ENCODE measurements around the gene SGSH.
"Not testable (repeated sequence)": the region's sequence is repeated elsewhere in the genome, so short reads cannot be mapped to it uniquely, and the experiment has no call there.

Gene SGSH

DNA sequence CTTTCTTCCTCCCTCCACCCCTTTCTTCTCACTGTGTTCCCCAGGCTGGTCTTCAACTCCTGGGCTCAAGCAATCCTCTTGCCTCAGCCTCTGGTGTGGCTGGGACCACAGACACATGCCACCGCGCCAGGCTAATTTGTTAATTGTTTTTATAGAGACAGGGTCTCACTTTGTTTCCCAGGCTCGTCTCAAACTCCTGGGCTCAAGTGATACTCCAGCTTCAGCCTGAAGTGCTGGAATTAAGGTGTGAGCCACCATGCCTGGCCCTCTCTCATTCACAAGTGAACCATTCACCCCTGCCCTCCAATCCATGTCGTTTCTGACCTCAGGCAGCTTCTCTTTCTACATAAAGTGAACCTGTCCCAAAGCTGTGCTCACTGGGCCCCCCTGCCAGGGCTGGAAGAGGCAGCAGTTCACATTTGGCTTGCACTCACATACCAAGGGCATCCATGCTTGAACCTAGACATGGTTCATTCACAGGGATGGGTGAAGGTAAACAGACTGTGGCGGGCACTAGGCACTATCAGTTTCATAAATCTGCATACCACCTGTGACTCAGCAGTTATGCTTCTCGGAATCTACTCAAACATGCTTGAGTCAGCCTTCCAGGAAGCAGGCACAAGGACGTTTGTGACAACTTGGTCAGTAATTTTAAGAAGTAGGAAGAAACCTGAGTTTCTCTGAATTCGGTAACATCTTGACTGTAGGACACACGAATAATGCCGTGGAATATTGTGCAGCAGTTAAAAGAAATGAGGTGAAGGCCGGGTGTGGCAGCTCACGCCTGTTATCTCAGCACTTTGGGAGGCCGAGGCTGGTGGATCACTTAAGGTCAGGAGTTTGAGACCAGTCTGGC is 34.5 kb upstream of the SGSH start:
- DNase-seq = peak; percentile 86
- in situ Hi-C loops (cut with MboI; ENCODE audit: low pct_unique_long_range_greater_than_20kb, low sequenced_read_pairs) = no loop called here

DNA sequence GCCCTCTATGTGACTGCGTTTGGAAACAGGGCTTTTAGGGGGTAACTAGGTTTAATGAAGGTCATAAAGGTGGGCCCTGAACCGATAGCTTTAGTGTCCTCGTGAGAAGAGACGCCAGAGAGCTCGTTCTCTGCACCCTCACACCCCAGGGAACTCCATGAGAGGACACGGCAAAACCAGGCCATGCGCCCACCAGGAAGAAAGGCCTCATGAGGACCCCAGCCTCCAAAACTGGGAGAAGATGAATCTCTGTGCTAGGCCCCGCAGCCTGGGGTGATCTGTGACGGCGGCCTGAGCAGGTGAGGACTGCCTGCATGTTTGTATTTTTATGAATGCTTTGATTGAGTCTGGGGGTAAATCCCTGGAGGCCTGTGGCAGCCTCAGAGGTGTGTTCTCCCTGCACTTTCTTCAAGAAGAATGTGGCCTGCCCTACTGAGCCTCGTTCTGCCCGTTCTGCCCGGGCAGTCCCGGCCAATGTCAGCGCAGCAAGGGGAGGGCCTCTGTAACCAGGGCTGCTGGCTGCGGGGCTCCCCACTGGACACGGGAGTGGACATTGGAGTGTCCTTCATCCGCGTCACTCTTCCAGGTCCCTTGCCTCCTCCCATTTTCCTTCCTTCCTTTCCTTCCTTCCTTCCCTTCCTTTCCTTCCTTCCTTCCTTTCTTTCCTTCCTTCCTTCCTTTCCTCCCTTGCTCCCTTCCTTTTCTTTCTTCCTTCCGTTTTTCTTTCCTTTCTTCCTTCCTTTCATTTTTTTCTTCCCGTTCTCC is 33.7 kb upstream of the SGSH start:
- in situ Hi-C loops (cut with MboI; ENCODE audit: low pct_unique_long_range_greater_than_20kb, low sequenced_read_pairs) = no loop called here
- no peak for DNase-seq

DNA sequence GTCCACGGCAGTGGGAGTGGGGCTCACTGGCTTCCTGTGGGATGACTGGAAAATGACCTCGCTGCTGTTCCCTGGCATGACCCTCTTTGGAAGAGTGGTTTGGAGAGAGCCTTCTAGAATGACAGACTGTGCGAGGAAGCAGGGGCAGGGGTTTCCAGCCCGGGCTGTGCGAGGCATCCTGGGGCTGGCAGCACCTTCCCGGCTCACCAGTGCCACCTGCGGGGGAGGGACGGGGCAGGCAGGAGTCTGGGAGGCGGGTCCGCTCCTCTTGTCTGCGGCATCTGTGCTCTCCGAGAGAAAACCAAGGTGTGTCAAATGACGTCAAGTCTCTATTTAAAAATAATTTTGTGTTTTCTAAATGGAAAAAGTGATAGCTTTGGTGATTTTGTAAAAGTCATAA is 32.7 kb upstream of the SGSH start:
- in situ Hi-C loops (cut with MboI; ENCODE audit: low pct_unique_long_range_greater_than_20kb, low sequenced_read_pairs) = no loop called here
- peak; percentile 67 for DNase-seq

DNA sequence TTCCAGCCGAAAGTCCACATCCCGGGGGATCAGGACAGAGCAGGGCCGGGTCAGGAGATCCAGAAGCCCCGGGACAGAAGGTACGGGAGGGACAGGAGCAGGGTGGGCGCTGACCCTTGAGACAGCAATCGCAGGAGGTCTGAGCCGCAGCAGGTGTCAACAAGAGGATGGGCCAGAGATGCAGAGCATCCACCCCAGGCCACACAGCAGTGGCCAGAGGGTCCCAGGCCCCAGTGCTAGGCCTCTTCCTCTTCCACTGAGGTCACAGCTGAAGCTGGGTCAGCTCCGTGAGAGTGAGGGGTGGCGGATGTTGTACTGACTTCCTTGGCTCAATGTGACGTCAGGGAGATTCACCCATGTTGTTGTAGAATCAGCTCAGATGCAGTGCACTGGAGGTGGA is 31.8 kb upstream of the SGSH start:
- in situ Hi-C loops (cut with MboI; ENCODE audit: low pct_unique_long_range_greater_than_20kb, low sequenced_read_pairs) = no loop called here
- no peak for DNase-seq

DNA sequence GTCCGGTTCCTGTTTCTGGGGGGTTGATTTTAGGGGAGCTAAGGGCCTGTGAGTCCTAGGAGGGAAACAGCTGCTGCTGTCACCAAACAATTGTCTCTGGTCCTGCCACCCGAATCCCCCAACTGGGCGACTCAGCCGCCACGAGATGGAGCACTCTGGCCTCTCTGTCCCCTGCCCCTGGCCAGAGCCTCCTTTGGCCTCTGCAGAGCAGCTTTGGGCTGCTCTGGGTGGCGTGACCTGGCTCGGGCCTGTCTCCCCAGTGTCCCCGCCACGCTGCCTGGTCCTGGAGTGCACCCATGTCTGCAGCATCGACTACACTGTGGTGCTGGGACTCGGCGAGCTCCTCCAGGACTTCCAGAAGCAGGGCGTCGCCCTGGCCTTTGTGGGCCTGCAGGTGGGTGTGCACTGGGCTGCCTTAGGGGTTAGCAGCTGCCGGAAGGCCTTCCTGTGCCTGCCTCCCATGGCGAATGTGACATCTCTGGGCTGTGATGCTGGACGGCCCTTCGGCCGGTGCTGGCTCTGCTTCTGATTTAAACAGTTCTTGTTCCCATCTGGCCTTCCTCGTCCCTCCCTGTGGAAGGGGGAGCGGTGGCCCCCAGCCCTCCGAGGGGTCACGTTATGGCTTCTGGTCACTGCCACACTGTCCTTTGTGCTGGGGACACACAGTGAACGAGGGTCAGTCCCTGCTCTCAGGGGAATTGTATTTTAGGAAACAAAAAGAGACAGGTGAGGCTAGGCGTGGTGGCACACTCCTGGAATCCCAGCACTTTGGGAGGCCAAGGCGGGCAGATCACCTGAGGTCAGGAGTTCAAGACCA is 29.0 kb upstream of the SGSH start:
- DNase-seq = no peak
- in situ Hi-C loops (cut with MboI; ENCODE audit: low pct_unique_long_range_greater_than_20kb, low sequenced_read_pairs) = no loop called here

DNA sequence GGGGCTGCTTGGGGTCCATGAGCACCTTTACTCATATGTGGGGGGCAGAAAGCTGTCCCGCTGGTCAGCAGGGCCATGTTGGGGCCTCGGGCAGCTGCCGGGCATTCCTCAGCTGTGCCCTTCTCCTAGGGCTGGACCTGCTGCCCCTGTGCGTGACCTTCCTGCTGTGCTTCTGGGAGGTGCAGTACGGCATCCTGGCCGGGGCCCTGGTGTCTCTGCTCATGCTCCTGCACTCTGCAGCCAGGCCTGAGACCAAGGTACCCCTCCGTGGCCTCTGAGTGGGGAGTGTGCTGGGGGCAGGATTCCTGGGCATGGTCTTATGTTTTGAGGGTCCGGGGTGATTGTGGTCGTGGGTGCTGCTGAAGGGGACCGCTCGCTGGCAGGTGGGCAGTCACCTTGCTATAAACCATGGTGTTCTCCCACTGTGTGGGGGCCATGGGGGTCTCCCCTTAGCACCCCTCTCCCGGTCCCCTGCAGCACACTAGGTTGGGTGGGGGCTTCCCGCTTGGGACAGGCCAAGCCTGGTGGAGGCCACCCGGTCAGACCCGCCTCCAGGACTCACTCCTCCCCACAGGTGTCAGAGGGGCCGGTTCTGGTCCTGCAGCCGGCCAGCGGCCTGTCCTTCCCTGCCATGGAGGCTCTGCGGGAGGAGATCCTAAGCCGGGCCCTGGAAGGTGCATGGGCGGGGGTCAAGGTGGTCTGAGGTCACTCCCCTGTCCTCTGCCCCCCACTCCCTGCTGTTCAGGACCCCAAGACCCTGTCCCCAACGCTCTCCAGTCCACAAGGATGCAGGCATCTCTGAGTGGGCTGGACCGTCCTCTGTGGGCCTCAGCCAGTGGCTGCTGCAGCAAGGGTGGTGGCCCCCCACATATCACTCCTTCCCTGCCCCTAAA is 28.1 kb upstream of the SGSH start:
- in situ Hi-C loops (cut with MboI; ENCODE audit: low pct_unique_long_range_greater_than_20kb, low sequenced_read_pairs) = no loop called here
- no peak for DNase-seq

DNA sequence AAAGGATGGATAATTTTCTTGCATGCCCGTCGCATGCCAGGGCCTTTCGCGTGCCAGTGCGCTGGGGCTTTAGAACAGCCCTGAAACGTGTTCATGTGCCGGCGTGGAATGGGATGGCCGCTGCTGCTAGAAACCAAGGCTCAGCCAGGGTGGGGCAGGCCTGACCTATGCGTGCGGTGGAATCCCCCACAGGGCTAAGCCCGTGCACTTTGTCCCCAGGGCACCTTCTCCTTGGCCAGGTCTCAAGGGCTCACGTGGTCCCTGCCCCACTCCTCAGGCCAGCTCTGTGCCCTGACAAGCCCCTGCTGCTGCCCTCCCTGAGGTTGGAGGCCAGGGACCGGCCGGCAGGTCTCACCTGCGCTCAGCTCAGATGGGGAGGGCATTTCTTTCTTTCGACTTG is 27.4 kb upstream of the SGSH start:
- in situ Hi-C loops (cut with MboI; ENCODE audit: low pct_unique_long_range_greater_than_20kb, low sequenced_read_pairs) = no loop called here
- no peak for DNase-seq

DNA sequence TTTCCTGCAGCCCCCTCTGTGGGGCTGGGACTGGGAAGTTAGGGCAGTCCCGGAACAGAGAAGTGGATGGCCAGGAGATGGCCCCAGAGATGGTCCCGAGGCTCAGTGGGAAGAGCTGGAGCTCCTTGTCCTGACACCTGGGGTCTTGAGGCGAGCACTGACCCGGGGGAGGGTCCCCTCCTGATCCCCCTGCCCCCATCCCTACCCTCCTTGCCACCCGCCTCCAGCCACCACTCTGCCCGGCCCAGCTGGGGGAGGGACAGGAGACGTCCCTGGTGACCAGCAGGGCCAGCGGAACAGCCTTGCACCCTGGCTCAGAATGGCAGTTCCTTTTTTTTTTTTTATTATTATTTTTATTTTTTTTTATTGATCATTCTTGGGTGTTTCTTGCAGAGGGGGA is 26.6 kb upstream of the SGSH start:
- in situ Hi-C loops (cut with MboI; ENCODE audit: low pct_unique_long_range_greater_than_20kb, low sequenced_read_pairs) = no loop called here
- DNase-seq = no peak

DNA sequence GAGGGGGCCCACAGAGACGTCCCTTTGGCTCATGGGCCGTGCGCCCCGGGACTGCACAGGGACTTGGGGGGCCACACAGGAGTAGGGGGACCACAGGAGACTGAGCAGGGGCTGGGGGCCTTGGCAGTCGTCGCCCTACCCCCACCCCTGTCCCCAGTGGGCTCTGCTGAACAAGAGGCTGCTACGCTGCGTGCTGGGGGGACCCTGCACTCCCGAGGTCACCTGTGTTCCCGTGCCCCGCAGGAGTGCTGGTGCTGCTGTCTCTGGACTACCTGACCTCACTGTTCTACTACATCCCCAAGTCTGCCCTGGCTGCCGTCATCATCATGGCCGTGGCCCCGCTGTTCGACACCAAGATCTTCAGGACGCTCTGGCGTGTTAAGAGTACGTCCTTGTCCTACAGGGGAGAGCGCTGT is 26.1 kb upstream of the SGSH start:
- in situ Hi-C loops (cut with MboI; ENCODE audit: low pct_unique_long_range_greater_than_20kb, low sequenced_read_pairs) = no loop called here
- DNase-seq = no peak

DNA sequence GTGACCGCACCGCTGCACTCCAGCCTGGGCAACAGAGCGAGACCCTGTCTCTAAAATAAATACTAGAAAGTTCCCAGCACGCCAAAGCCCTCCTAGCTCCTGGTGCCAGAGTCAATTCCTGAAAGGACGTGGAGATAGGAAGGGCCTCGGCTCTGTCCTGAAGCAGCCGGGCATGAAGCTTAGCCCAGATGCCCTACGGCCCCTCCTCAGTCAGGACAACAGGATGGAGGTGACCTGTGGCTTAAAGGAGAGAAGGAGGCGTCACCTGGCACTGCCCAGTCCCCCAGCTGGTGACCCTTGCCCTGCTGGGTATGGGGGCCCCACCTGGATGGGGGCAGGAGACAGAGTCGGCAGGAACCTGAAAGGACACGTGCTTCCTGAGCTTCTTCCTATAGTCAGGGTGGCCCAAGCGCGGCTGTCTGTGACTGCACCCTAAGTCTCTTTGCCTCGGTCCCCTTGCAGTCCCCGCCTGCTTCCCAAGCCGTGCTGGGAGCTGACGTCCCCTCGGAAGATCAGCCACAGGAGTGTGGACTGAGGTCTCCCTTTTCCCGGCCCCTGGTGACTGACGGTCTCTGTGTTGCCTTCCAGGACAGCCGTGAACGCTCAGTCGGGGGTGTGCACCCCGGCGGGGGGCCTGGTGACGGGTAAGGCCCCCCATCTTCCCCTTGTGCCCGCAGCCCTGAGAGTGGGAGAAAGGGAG is 25.6 kb upstream of the SGSH start:
- in situ Hi-C loops (cut with MboI; ENCODE audit: low pct_unique_long_range_greater_than_20kb, low sequenced_read_pairs) = no loop called here
- DNase-seq = no peak

DNA sequence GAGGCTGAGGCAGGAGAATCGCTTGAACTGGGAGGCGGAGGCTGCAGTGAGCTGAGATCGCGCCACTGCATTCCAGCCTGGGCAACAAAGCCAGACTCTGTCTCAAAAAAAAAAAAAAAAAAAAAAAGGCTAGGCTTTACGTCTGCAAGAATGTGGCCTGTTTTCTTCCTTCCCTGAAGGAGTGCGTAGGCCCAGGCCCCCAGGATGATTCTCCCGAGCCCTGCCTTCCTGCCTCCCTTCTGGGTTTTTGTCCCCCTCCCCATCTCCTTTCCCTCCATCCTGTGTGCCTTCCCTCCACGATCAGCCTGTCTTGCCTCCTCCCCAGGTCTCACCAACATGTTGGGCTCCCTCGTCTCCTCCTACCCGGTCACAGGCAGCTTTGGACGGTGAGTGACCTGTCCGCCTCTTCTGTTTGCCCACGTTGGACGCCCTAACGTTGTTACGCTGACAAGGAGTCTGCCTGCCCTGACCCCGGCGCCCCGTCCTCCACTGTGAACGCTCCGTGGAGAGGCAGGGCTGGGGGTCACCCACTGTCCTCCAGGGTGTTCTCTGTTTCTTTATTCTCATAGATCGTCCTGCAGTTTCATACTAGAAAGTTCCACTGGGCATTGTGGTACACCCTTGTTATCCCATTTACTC is 24.9 kb upstream of the SGSH start:
- in situ Hi-C loops (cut with MboI; ENCODE audit: low pct_unique_long_range_greater_than_20kb, low sequenced_read_pairs) = no loop called here
- no peak for DNase-seq

DNA sequence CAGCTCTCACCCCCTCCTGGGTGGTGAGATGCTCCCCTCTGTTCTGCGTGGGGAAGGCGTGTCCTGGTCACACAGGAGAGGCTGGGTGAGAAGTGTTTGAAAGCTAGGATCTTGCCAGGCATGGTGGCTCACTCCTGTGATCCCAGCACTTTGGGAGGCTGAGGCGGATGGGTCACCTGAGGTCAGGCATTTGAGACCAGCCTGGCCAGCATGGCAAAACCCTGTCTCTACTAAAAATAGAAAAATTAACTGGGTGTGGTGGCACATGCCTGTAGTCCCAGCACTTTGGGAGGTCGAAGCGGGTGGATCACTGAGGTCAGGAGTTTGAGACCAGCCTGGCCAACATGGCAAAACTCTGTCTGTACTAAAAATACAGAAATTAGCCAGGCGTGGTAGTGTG is 24.3 kb upstream of the SGSH start:
- DNase-seq; in situ Hi-C loops (cut with MboI; ENCODE audit: low pct_unique_long_range_greater_than_20kb, low sequenced_read_pairs): not testable (repeated sequence)

DNA sequence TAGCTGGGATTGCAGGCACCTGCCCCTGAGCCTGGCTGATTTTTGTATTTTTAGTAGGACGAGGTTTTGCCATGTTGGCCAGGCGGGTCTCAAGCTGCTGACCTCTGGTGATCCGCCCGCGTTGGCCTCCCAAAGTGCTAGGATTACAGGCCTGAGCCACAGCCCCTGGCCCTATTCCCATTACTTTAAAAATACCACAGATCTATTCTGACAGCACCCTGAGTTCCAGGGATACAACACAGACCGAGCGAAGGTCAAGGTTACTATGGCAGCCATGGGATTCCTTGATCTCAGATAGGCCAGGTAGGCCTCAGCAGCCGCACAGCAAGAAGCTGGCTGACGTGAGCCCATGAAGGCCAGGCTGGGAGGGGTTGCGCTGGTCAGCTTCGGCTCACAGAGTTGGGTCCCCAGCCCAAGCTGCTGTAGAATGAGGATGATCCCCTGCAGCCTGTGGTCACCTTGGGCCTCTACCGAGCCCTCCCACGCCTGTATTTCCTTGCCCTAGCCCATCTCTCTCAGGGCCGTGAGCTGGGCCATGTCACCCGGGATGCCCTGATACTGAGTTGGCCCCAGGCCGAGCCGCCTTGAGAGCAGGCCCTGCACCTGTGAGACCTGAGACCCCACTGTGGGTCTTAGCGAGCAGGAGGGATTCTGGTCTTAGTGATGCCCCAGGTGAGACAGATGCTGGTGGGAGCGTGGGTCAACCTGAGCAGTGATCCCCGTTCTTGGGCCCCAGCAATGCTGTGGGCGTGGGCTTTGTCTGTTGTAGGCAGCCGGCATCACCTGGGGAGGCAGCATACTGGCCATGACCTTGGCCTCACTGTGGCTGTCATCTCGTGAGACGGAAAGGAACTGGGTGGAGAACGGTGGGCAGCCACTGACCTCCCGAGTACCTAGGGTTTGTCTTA is 23.6 kb upstream of the SGSH start:
- no peak for DNase-seq
- in situ Hi-C loops (cut with MboI; ENCODE audit: low pct_unique_long_range_greater_than_20kb, low sequenced_read_pairs) = no loop called here

DNA sequence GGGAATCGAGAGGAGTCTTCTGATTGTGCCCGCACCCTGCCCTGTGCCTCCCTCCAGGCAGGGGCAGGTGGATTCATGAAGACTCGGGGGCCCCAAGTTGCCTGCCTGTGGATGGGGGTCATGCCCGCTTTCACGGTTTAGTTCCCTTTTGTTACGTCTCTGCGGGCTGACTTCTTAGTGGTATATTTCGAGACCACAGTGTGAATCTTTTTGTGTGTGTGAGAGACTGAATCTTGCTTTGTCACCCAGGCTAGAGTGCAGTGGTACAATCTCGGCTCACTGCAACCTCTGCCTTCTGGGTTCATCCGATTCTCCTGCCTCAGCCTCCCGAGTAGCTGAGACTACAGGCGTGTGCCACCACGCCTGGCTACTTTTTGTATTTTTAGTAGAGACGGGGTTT is 22.4 kb upstream of the SGSH start:
- no peak for DNase-seq
- in situ Hi-C loops (cut with MboI; ENCODE audit: low pct_unique_long_range_greater_than_20kb, low sequenced_read_pairs) = no loop called here

DNA sequence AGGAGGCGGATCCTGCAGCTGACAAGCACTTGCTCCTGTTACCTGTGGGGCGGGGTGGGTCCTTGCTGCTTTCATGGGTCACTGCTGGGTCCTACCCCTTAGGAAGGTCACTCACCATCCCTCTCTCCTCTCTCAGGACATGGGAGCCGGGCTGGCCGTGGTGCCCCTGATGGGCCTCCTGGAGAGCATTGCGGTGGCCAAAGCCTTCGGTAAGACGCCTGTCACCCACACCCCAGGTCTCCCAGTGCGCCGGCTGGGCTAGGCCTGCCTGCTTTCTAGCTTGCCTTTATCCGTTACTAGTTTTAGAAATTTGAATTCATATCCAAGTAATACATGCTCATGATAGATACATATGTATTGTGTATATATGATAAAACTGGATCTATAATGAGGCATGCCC is 17.3 kb upstream of the SGSH start:
- DNase-seq = no peak
- in situ Hi-C loops (cut with MboI; ENCODE audit: low pct_unique_long_range_greater_than_20kb, low sequenced_read_pairs) = no loop called here

DNA sequence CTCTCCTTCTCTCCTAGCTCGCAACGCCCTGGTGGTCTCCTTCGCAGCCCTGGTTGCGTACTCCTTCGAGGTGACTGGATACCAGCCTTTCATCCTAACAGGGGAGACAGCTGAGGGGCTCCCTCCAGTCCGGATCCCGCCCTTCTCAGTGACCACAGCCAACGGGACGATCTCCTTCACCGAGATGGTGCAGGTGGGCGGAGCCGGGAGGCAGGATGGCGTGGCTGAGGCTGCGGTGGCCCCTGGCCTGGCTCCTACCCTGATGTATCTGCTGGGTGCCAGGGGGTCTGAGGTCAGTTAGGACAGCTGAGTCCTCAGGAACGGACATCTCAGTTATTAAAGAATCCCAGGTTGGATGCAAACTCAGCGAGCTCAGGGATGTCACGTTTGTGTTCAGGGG is 16.8 kb upstream of the SGSH start:
- DNase-seq = no peak
- in situ Hi-C loops (cut with MboI; ENCODE audit: low pct_unique_long_range_greater_than_20kb, low sequenced_read_pairs) = no loop called here

DNA sequence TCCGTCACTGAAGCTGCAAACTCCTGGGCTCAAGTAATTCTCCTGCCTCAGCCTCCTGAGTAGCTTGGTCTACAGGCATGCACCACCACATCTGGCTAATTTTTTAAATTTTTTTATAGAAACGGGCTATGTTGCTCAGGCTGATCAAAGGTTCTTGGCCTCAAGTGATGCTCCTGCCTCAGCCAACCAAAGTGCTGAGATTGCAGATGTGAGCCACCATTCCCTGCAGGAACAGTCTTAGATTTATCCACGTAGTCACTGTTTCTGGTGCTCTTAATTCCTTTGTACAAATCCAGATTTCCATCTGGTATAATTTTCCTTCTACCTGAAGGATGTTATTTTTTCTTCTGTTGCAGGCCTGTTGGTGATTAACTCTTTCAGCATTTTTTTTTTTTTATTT is 13.1 kb upstream of the SGSH start:
- DNase-seq = no peak
- in situ Hi-C loops (cut with MboI; ENCODE audit: low pct_unique_long_range_greater_than_20kb, low sequenced_read_pairs) = no loop called here
